Measurements from ENCODE around the gene TRAT1. TPM values are rescaled to one million over a fixed set of nuclear protein-coding genes. Genes with fewer than 3 reads are reported as not detected.

Gene TRAT1
- total and polyA plus RNA-seq, 9 of the 15 experiments (the other 6 are each of a cell fraction or from before 2014, with no cell fraction given), result not detected

- TF ChIP-seq KLF16 (IDR thresholded peaks at IDR 0.05) (no peak), PRPF4 (IDR thresholded peaks at IDR 0.05; ENCODE audit: insufficient read depth, low read depth, low read length, poor library complexity, severe bottlenecking) (no peak)
These were observed 24.6 kb downstream of the TRAT1 start (continued) for GRCh38 chr3:108847187-108847586.

GRCh38 chr3:108849075-108849474, 26.5 kb downstream of the TRAT1 start:
- Histone ChIP-seq H3K27me3 (ENCODE audit: control insufficient read depth in 2 of 2, insufficient read depth in 2 of 2, low read length in 2 of 2) (no peaks in the 10 kb centered on the region), H3K4me1 (replicated peaks in 1 of 2; ENCODE audit: control insufficient read depth in 2 of 2, insufficient read depth in 2 of 2, low read length in 2 of 2) (no peaks in the 10 kb centered on the region), H3K4me2 (ENCODE audit: insufficient read depth, low read length) (no peak overlapping the region), H2AFZ (ENCODE audit: low read depth, low read length) (no peak overlapping the region), H3K9me1 (ENCODE audit: control insufficient read depth, insufficient read depth, low read length) (no peaks in the 10 kb centered on the region), H3K36me3 (ENCODE audit: control insufficient read depth, insufficient read depth, low read length) (no peaks in the 10 kb centered on the region), H3K4me3 (no peak overlapping the region), H3K79me2 (ENCODE audit: control insufficient read depth, insufficient read depth, low read length) (no peaks in the 10 kb centered on the region), H3K9me3 (replicated peaks; ENCODE audit: control insufficient read depth, insufficient read depth, low read depth, low read length) (no peaks in the 10 kb centered on the region), H3K27ac (ENCODE audit: extremely low read depth, low read depth, low read length) (no peak overlapping the region), H3K9ac (ENCODE audit: insufficient read depth in 1 of 2, low read depth in 2 of 2, low read length in 2 of 2) (no peak overlapping the region), H4K20me1 (replicated peaks; ENCODE audit: control insufficient read depth, insufficient read depth, low read length) (no peaks in the 10 kb centered on the region)
- 0% methylated on average over 1 of the region's 1 CpG for WGBS (ENCODE audit: insufficient coverage, low coverage, missing lambda C conversion rate)
- TF ChIP-seq ETV5 (CRISPR knock-in tag; IDR thresholded peaks at IDR 0.05; ENCODE audit: low read depth) (no peak), ZFX (CRISPR knock-in tag; IDR thresholded peaks at IDR 0.05) (no peak), TRIM24 (IDR thresholded peaks at IDR 0.05) (no peak), NFRKB (IDR thresholded peaks at IDR 0.05; ENCODE audit: low read depth) (no peak), CHD4 (IDR thresholded peaks at IDR 0.05; ENCODE audit: insufficient read depth, insufficient replicate concordance, low read depth, low read length, poor library complexity, severe bottlenecking) (no peak), SMAD4 (CRISPR knock-in tag; conservative IDR thresholded peaks at IDR 0.05) (no peak)
- TF ChIP-seq, protein P1, sequence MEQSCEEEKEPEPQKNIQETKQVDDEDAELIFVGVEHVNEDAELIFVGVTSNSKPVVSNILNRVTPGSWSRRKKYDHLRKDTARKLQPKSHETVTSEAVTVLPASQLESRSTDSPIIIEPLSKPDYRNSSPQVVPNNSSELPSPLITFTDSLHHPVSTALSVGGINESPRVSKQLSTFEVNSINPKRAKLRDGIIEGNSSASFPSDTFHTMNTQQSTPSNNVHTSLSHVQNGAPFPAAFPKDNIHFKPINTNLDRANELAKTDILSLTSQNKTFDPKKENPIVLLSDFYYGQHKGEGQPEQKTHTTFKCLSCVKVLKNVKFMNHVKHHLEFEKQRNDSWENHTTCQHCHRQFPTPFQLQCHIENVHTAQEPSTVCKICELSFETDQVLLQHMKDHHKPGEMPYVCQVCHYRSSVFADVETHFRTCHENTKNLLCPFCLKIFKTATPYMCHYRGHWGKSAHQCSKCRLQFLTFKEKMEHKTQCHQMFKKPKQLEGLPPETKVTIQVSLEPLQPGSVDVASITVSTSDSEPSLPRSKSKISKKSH (CRISPR knock-in tag; IDR thresholded peaks at IDR 0.05), result no peak
- FAIRE-seq (no peak), DNase-seq (ENCODE audit: extremely low read depth in 1 of 4, low spot score in 3 of 4) (no peak), ATAC-seq (no peak)
- no TSS peak for BruUV-seq (replicated peaks)
- in situ Hi-C loops (cut with MboI), result no loop called here
- intact Hi-C loops (cut with micrococcal nuclease), result no loop called here
- ChIA-PET CTCF (ENCODE audit: low intra/inter-chr PET ratio) (no interaction called here), POLR2A (no interaction called here)
